ENCODE results near the gene PDK2.

The PDK2 gene

GRCh38 chr17:50080096-50080480, 15.1 kb upstream of the PDK2 start:
- no peak for ATAC-seq (ENCODE audit: insufficient read depth, low read depth)
- H2AFZ ChIP-seq (ENCODE audit: low read depth, low read length): no peak overlapping the region
- no peak for DNase-seq
- H3K36me3 ChIP-seq (ENCODE audit: insufficient read depth, low read length): no peaks in the 10 kb centered on the region
- no peak overlapping the region for H3K9ac ChIP-seq (ENCODE audit: low read depth, low read length)
- no peaks in the 10 kb centered on the region for H3K27me3 ChIP-seq (ENCODE audit: insufficient read depth, low read length, poor library complexity)
- H3K79me2 ChIP-seq (ENCODE audit: insufficient read depth, low read length): no peaks in the 10 kb centered on the region
- no peak overlapping the region for H3K27ac ChIP-seq (ENCODE audit: low read length)
- no peak overlapping the region for H3K4me3 ChIP-seq (ENCODE audit: low read depth in 1 of 2, low read length in 2 of 2)
- no peak for TF ChIP-seq EZH2 (IDR thresholded peaks at IDR 0.05; ENCODE audit: borderline replicate concordance, low read depth, low read length, severe bottlenecking)
- TF ChIP-seq CTCF (IDR thresholded peaks at IDR 0.05; ENCODE audit: borderline replicate concordance, extremely low read depth, low read length, poor library complexity, severe bottlenecking): no peak
- no peaks in the 10 kb centered on the region for H3K4me1 ChIP-seq (ENCODE audit: insufficient read depth, low read length)
- no peak overlapping the region for H3K4me2 ChIP-seq (ENCODE audit: insufficient read depth, low read length)
- no peaks in the 10 kb centered on the region for H4K20me1 ChIP-seq (ENCODE audit: insufficient read depth, low read length)
- no peaks in the 10 kb centered on the region for H3K9me3 ChIP-seq (ENCODE audit: insufficient read depth, low read length, severe bottlenecking)

GRCh38 chr17:50080827-50081226, 14.3 kb upstream of the PDK2 start:
- DNase-seq: no peak
- H3K79me2 ChIP-seq (ENCODE audit: insufficient read depth, low read length): no peaks in the 10 kb centered on the region
- H3K4me2 ChIP-seq (ENCODE audit: insufficient read depth, low read length): no peak overlapping the region
- no peak overlapping the region for H3K9ac ChIP-seq (ENCODE audit: low read depth, low read length)
- no peaks in the 10 kb centered on the region for H3K36me3 ChIP-seq (ENCODE audit: insufficient read depth, low read length)
- no peaks in the 10 kb centered on the region for H3K9me3 ChIP-seq (ENCODE audit: insufficient read depth, low read length, severe bottlenecking)
- TF ChIP-seq EZH2 (IDR thresholded peaks at IDR 0.05; ENCODE audit: borderline replicate concordance, low read depth, low read length, severe bottlenecking) (no peak), CTCF (IDR thresholded peaks at IDR 0.05; ENCODE audit: borderline replicate concordance, extremely low read depth, low read length, poor library complexity, severe bottlenecking) (no peak)
- no peak overlapping the region for H2AFZ ChIP-seq (ENCODE audit: low read depth, low read length)
- ATAC-seq (ENCODE audit: insufficient read depth, low read depth): no peak
- H3K4me3 ChIP-seq (ENCODE audit: low read depth in 1 of 2, low read length in 2 of 2): no peak overlapping the region
- H3K27me3 ChIP-seq (ENCODE audit: insufficient read depth, low read length, poor library complexity): no peaks in the 10 kb centered on the region
- no peak overlapping the region for H3K27ac ChIP-seq (ENCODE audit: low read length)
- H3K4me1 ChIP-seq (ENCODE audit: insufficient read depth, low read length): no peaks in the 10 kb centered on the region
- H4K20me1 ChIP-seq (ENCODE audit: insufficient read depth, low read length): no peaks in the 10 kb centered on the region

GRCh38 chr17:50081757-50082156, 13.4 kb upstream of the PDK2 start:
- H4K20me1 ChIP-seq (ENCODE audit: insufficient read depth, low read length): no peaks in the 10 kb centered on the region
- TF ChIP-seq EZH2 (IDR thresholded peaks at IDR 0.05; ENCODE audit: borderline replicate concordance, low read depth, low read length, severe bottlenecking): no peak
- TF ChIP-seq CTCF (IDR thresholded peaks at IDR 0.05; ENCODE audit: borderline replicate concordance, extremely low read depth, low read length, poor library complexity, severe bottlenecking): no peak
- no peaks in the 10 kb centered on the region for H3K27me3 ChIP-seq (ENCODE audit: insufficient read depth, low read length, poor library complexity)
- H3K27ac ChIP-seq (ENCODE audit: low read length): no peak overlapping the region
- ATAC-seq (ENCODE audit: insufficient read depth, low read depth) (no peak), DNase-seq (no peak)
- H2AFZ ChIP-seq (ENCODE audit: low read depth, low read length): no peak overlapping the region
- no peak overlapping the region for H3K9ac ChIP-seq (ENCODE audit: low read depth, low read length)
- no peaks in the 10 kb centered on the region for H3K4me1 ChIP-seq (ENCODE audit: insufficient read depth, low read length)
- no peak overlapping the region for H3K4me2 ChIP-seq (ENCODE audit: insufficient read depth, low read length)
- H3K36me3 ChIP-seq (ENCODE audit: insufficient read depth, low read length): no peaks in the 10 kb centered on the region
- H3K4me3 ChIP-seq (ENCODE audit: low read depth in 1 of 2, low read length in 2 of 2): no peak overlapping the region
- H3K9me3 ChIP-seq (ENCODE audit: insufficient read depth, low read length, severe bottlenecking): no peaks in the 10 kb centered on the region
- no peaks in the 10 kb centered on the region for H3K79me2 ChIP-seq (ENCODE audit: insufficient read depth, low read length)
